ENCODE results near the gene BCL6. TPM values are rescaled to one million over a fixed set of nuclear protein-coding genes. Genes with fewer than 3 reads are reported as not detected.

Gene BCL6
- total RNA-seq, 1 experiment from 2014 or later: 21.5 TPM

- CTCF ChIA-PET: no interaction called here
- BruUV-seq (replicated peaks): no TSS peak
- no peak for ATAC-seq
- H3K9me3 ChIP-seq (ENCODE audit: control insufficient read depth, insufficient read depth, low read depth, low read length): no peaks in the 10 kb centered on the region
- POLR2A ChIA-PET: no interaction called here
- no peaks in the 10 kb centered on the region for H3K27me3 ChIP-seq (ENCODE audit: control insufficient read depth, insufficient read depth, low read length)
- TF ChIP-seq POLR2AphosphoS5 (IDR thresholded peaks at IDR 0.05; ENCODE audit: low read depth, low read length) (no peak), SIN3A (IDR thresholded peaks at IDR 0.05; ENCODE audit: borderline replicate concordance, insufficient read depth, low read depth, low read length) (no peak), TCF7L2 (IDR thresholded peaks at IDR 0.05; ENCODE audit: low read depth, low read length) (no peak), REST (IDR thresholded peaks at IDR 0.05; ENCODE audit: insufficient read depth in 1 of 2, low read depth in 2 of 2, low read length in 1 of 2) (no peak), CTCF (IDR thresholded peaks at IDR 0.05) (no peak)
- no peak for DNase-seq (ENCODE audit: low read depth, low spot score)
- in situ Hi-C loops (cut with HindIII; ENCODE audit: low pct_unique_long_range_greater_than_20kb, low sequenced_read_pairs) (no loop called here), intact Hi-C loops (cut with micrococcal nuclease; ENCODE audit: unreplicated experiment) (no loop called here)
- no peaks in the 10 kb centered on the region for H3K4me1 ChIP-seq (ENCODE audit: control insufficient read depth, insufficient read depth, low read length)
- H3K27ac ChIP-seq (ENCODE audit: low read length): no peak overlapping the region
- H3K36me3 ChIP-seq (ENCODE audit: control insufficient read depth, insufficient read depth, low read length): no peaks in the 10 kb centered on the region
- no peak overlapping the region for H3K4me3 ChIP-seq (ENCODE audit: low read depth in 2 of 2, low read length in 2 of 2)
Observed at GRCh38 chr3:187770224-187770623, 25.0 kb upstream of the BCL6 start.

GRCh38 chr3:187769771-187770170 is 24.5 kb upstream of the BCL6 start:
- in situ Hi-C loops (cut with HindIII; ENCODE audit: low pct_unique_long_range_greater_than_20kb, low sequenced_read_pairs): no loop called here
- no peak for DNase-seq (ENCODE audit: low read depth, low spot score)

More at GRCh38 chr3:187769771-187770170, 24.5 kb upstream of the BCL6 start:
- no peak overlapping the region for H3K4me3 ChIP-seq (ENCODE audit: low read depth in 2 of 2, low read length in 2 of 2)
- no peaks in the 10 kb centered on the region for H3K27me3 ChIP-seq (ENCODE audit: control insufficient read depth, insufficient read depth, low read length)
- H3K4me1 ChIP-seq (ENCODE audit: control insufficient read depth, insufficient read depth, low read length): no peaks in the 10 kb centered on the region
- TF ChIP-seq TCF7L2 (IDR thresholded peaks at IDR 0.05; ENCODE audit: low read depth, low read length): no peak
- TF ChIP-seq POLR2AphosphoS5 (IDR thresholded peaks at IDR 0.05; ENCODE audit: low read depth, low read length): no peak
- TF ChIP-seq CTCF (IDR thresholded peaks at IDR 0.05): no peak
- TF ChIP-seq REST (IDR thresholded peaks at IDR 0.05; ENCODE audit: insufficient read depth in 1 of 2, low read depth in 2 of 2, low read length in 1 of 2): no peak
- TF ChIP-seq SIN3A (IDR thresholded peaks at IDR 0.05; ENCODE audit: borderline replicate concordance, insufficient read depth, low read depth, low read length): no peak
- ATAC-seq: no peak
- no peaks in the 10 kb centered on the region for H3K36me3 ChIP-seq (ENCODE audit: control insufficient read depth, insufficient read depth, low read length)
- CTCF ChIA-PET: no interaction called here
- no peaks in the 10 kb centered on the region for H3K9me3 ChIP-seq (ENCODE audit: control insufficient read depth, insufficient read depth, low read depth, low read length)
- BruUV-seq (replicated peaks): no TSS peak
- H3K27ac ChIP-seq (ENCODE audit: low read length): no peak overlapping the region
- intact Hi-C loops (cut with micrococcal nuclease; ENCODE audit: unreplicated experiment): no loop called here
- POLR2A ChIA-PET: no interaction called here
